ENCODE data around the gene COMMD9.

DNA sequence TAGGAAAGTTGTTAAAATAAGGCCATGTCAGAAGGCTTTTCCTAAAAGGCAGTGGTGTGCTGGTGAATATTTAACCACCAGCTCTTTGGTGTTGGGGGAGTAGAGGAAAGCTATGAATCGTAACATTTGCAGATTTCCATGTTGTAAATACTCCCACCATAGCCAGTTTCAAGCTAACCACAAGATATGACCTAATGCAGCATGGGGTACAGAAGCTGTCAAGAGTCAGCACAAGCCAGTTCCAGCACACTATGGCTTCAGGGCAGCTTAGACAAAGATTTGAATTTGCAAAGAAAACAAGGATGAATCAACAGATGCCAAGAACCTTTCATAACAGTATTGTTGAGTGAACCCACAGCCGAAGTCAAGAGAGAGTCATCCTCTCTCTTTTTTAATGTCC lies 40.0 kb downstream of the COMMD9 start:
- no peak for TF ChIP-seq EZH2phosphoT487 (IDR thresholded peaks at IDR 0.05; ENCODE audit: insufficient read depth, low read depth)
- no peak for TF ChIP-seq EZH2 (IDR thresholded peaks at IDR 0.05; ENCODE audit: insufficient read depth, poor library complexity, severe bottlenecking)

All from GM23248 (cell line).